Endothelial cell of umbilical vein (primary cell): ENCODE results near the gene TRAPPC6A. TPM values are rescaled to one million over a fixed set of nuclear protein-coding genes. Genes with fewer than 3 reads are reported as not detected.

Source experiments
- BruUV-seq: library from RNA; stranded (reverse); fragments of 400-500 nt; replicated peaks from 2 replicates; lab custom pipeline; 2021; lab: Mats Ljungman, UMichigan
- CTCF ChIA-PET: fragments of 300-600, 350-600 bp; sonication (Branson Sonifier 250); formaldehyde crosslinking; loops from one replicate; lab custom pipeline; 2021; ENCODE audit warnings: antibody characterized with exemption, inconsistent platforms; lab: Charles Lee
- POLR2A ChIA-PET: fragments of 300-600, 350-600 bp; sonication (Branson Sonifier 250); formaldehyde crosslinking; loops from one replicate; lab custom pipeline; 2021; ENCODE audit warnings: antibody characterized with exemption, inconsistent platforms; lab: Charles Lee
- DNase-seq: peaks from one replicate; pipeline ENCODE4 v3.0.0-alpha.2; 2011; ENCODE audit warnings: low read depth, low spot score
- FAIRE-seq: peaks from 2 replicates; lab custom pipeline; 2011; peaks lifted over from hg19 to GRCh38; lab: Jason Lieb, UNC
- H2AFZ ChIP-seq: 2 replicates; pipeline ENCODE4 v1.6.0; 2012; ENCODE audit warnings: low read depth, low read length, control low read depth, inconsistent platforms
- H3K27ac ChIP-seq: 2 replicates; pipeline ENCODE4 v1.5.1; 2011; ENCODE audit warnings: low read depth, mild to moderate bottlenecking, control low read depth, low read length, moderate library complexity; ENCODE audit not compliant: insufficient read depth
- H3K27me3 ChIP-seq, 2 experiments: 2 replicates each; pipeline versions ENCODE4 v1.6.0 to v1.6.1; 2011; ENCODE audit warnings: low read length in 2 of 2, mixed read lengths in 1 of 2; ENCODE audit not compliant: control insufficient read depth in 2 of 2, insufficient read depth in 2 of 2
- H3K36me3 ChIP-seq, 2 experiments: 2 replicates in 1 of 2; 3 replicates in 1 of 2; pipeline ENCODE4 v1.5.1; 2011; ENCODE audit warnings: low read length in 2 of 2, mild to moderate bottlenecking in 1 of 2, moderate library complexity in 1 of 2; ENCODE audit not compliant: control insufficient read depth in 2 of 2, insufficient read depth in 2 of 2; ENCODE audit errors: extremely low read depth in 1 of 2
- H3K4me1 ChIP-seq: 3 replicates; pipeline ENCODE4 v1.5.1; 2011; ENCODE audit warnings: mild to moderate bottlenecking, low read length; ENCODE audit not compliant: control insufficient read depth, insufficient read depth; ENCODE audit errors: extremely low read depth
- H3K4me2 ChIP-seq: 2 replicates; pipeline ENCODE4 v1.6.1; 2011; ENCODE audit warnings: low read length, control low read depth, mixed read lengths; ENCODE audit not compliant: insufficient read depth
- H3K4me3 ChIP-seq, 3 experiments: fragments of 200-600 bp in 1 of 3; sonication (generic), shearing (Covaris generic) in 1 of 3; replicated peaks in 1 of 3; 2 replicates each; pipeline ENCODE4 v1.5.1; 2011 to 2016; ENCODE audit warnings: control low read depth in 3 of 3, low read length in 3 of 3, mild to moderate bottlenecking in 2 of 3, inconsistent platforms in 1 of 3, low read depth in 1 of 3, moderate library complexity in 1 of 3; ENCODE audit not compliant: insufficient read depth in 1 of 3
- H3K79me2 ChIP-seq: 2 replicates; pipeline ENCODE4 v1.6.0; 2012; ENCODE audit warnings: low read length, inconsistent platforms; ENCODE audit not compliant: control insufficient read depth, insufficient read depth
- H3K9ac ChIP-seq: replicated peaks from 2 replicates; pipeline ENCODE3; 2011; ENCODE audit warnings: low read length, control low read depth; ENCODE audit not compliant: insufficient read depth; ENCODE audit errors: extremely low read depth
- H3K9me1 ChIP-seq: replicated peaks from 3 replicates; pipeline ENCODE4 v1.6.0; 2011; ENCODE audit warnings: mild to moderate bottlenecking, low read length; ENCODE audit not compliant: control insufficient read depth, insufficient read depth; ENCODE audit errors: extremely low read depth
- H3K9me3 ChIP-seq: replicated peaks from 2 replicates; pipeline ENCODE4 v1.5.1; 2012; ENCODE audit warnings: low read length, inconsistent platforms; ENCODE audit not compliant: control insufficient read depth, insufficient read depth
- H4K20me1 ChIP-seq: replicated peaks from 2 replicates; pipeline ENCODE3; 2011; ENCODE audit warnings: mild to moderate bottlenecking, low read length; ENCODE audit not compliant: control insufficient read depth, insufficient read depth; ENCODE audit errors: extremely low read depth
- EZH2 ChIP-seq: IDR thresholded peaks from 2 replicates; pipeline ENCODE4 v1.6.1; 2012; ENCODE audit warnings: borderline replicate concordance, low read depth, mild to moderate bottlenecking, moderate library complexity, low read length, inconsistent platforms; ENCODE audit not compliant: severe bottlenecking
- FOS ChIP-seq: IDR thresholded peaks from 2 replicates; pipeline ENCODE4 v1.6.1; 2011; ENCODE audit warnings: mild to moderate bottlenecking, low read length, moderate library complexity, borderline replicate concordance; ENCODE audit not compliant: insufficient read depth
- GATA2 ChIP-seq: IDR thresholded peaks from 2 replicates; pipeline ENCODE4 v1.7.0; 2011; ENCODE audit warnings: low read depth, mild to moderate bottlenecking, moderate library complexity, mixed read lengths, low read length; ENCODE audit not compliant: insufficient read length, insufficient read depth
- JUN ChIP-seq: IDR thresholded peaks from 2 replicates; pipeline ENCODE4 v1.6.1; 2011; ENCODE audit warnings: borderline replicate concordance, low read depth; ENCODE audit not compliant: insufficient read length, insufficient read depth
- MYC ChIP-seq: IDR thresholded peaks from one replicate; pipeline ENCODE4 v1.6.1; 2011; ENCODE audit warnings: mild to moderate bottlenecking, low read depth, low read length
- POLR2A ChIP-seq: IDR thresholded peaks from 2 replicates; pipeline ENCODE4 v1.6.1; 2012; ENCODE audit warnings: low read depth, mild to moderate bottlenecking, control low read depth, low read length
- POLR2AphosphoS5 ChIP-seq: IDR thresholded peaks from 2 replicates; pipeline ENCODE4 v1.6.1; 2012; ENCODE audit warnings: low read depth, mild to moderate bottlenecking, control low read depth, low read length, moderate library complexity; ENCODE audit not compliant: insufficient read depth
- dilution Hi-C: fragments of 300-500 bp; cut with MboI; formaldehyde crosslinking; loops from one replicate; pipeline ENCODE4 v1.15.0; 2019; ENCODE audit warnings: low sequenced_read_pairs; ENCODE audit not compliant: extremely low pct_ligation_motif_present
- intact Hi-C: fragments of 100-400 bp; cut with micrococcal nuclease; formaldehyde crosslinking; loops from one replicate; pipeline ENCODE4 v1.10.0; 2022
- polyA plus RNA-seq, 4 experiments: library from polyadenylated mRNA; depleted of rRNA in 3 of 4; stranded (reverse) in 3 of 4; unstranded in 1 of 4; fragments of >200 nt; gene quantifications; 2 replicates each; pipeline versions ENCODE4 v1.2.1 to v1.2.3, GENCODE V29; 2011 to 2012; ENCODE audit warnings: missing spikeins in 1 of 4
- total RNA-seq: library from RNA; stranded (reverse); gene quantifications from 2 replicates; pipeline ENCODE4 v1.2.3, GENCODE V29; 2021
- TF ChIP-seq, protein P1 (sequence below), 2 donors: IDR thresholded peaks; 1 replicate in 1 of 2; 2 replicates in 1 of 2; pipeline ENCODE4 v1.5.1; 2011; ENCODE audit warnings: low read length in 2 of 2, mild to moderate bottlenecking in 2 of 2, moderate library complexity in 2 of 2, control low read depth in 1 of 2, inconsistent platforms in 1 of 2, low read depth in 1 of 2; ENCODE audit not compliant: insufficient read depth in 1 of 2; ENCODE audit errors: extremely low read depth in 1 of 2
- TF ChIP-seq, protein P2 (sequence below): IDR thresholded peaks from 2 replicates; pipeline ENCODE4 v1.6.1; 2011; ENCODE audit not compliant: insufficient read depth, insufficient read length

Gene TRAPPC6A
- total and polyA plus RNA-seq, 2 donors (not counting 3 experiments of a cell fraction or from before 2014, with no cell fraction given): 18.1 to 45.4 TPM

DNA sequence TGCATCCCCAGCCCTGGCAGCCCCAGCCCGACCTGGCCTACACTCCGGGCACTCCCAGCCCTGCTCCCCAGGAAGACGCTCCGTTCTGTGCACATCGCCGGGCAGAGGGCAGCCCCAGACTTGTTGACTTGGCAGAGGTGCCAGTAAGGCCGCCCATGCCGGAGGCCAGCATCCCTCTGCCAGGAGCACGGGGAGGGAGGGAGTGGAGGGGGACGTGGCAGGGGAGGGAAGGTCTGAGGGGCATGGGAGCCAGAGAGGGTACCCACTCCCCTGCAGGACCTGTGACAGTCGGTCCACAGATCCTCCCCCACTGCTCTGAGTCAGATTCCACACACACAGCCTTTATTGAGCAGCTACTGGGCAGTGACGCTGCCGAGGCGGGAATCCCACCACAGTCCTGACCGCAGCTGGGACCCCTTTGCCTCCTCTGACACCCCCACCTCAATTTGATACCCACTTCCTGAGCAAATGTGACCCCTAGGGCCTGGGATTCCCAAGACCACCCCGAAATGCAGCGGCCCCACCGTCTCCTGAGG lies 15.4 kb downstream of the TRAPPC6A start:
- Histone ChIP-seq H3K4me1 (peaks cover 6% of the 10 kb centered on the region), H3K9ac (no peak overlapping the region), H3K36me3 (no peaks in the 10 kb centered on the region), H3K27me3 (no peaks in the 10 kb centered on the region), H3K4me2 (no peak overlapping the region), H3K9me3 (no peaks in the 10 kb centered on the region), H3K9me1 (no peaks in the 10 kb centered on the region), H2AFZ (no peak overlapping the region), H3K4me3 (no peak overlapping the region), H3K27ac (no peak overlapping the region), H3K79me2 (no peaks in the 10 kb centered on the region), H4K20me1 (no peaks in the 10 kb centered on the region)
- ChIA-PET POLR2A (interaction anchor here (0.7 kb wide), 1 partner anchor 15 kb away, joined by 3 read pairs; the partner anchor contains the start of gene TRAPPC6A), CTCF (interaction anchor here (0.6 to 1.5 kb wide), 10 partner anchors 8 to 176 kb away, joined by 3 to 14 read pairs (median 6); partner anchors contain the start of genes BLOC1S3 and TRAPPC6A)
- intact Hi-C loops: loop anchor here (1.0 to 2.0 kb wide), 4 partner anchors 9 to 176 kb away; no protein-coding TSS in a partner anchor
- dilution Hi-C loops: no loop called here
- FAIRE-seq (no peak), DNase-seq (no peak)
- no TSS peak for BruUV-seq
- TF ChIP-seq POLR2A: no peak
- TF ChIP-seq POLR2AphosphoS5: no peak
- no peak for TF ChIP-seq JUN
- no peak for TF ChIP-seq MYC
- TF ChIP-seq, protein P1, sequence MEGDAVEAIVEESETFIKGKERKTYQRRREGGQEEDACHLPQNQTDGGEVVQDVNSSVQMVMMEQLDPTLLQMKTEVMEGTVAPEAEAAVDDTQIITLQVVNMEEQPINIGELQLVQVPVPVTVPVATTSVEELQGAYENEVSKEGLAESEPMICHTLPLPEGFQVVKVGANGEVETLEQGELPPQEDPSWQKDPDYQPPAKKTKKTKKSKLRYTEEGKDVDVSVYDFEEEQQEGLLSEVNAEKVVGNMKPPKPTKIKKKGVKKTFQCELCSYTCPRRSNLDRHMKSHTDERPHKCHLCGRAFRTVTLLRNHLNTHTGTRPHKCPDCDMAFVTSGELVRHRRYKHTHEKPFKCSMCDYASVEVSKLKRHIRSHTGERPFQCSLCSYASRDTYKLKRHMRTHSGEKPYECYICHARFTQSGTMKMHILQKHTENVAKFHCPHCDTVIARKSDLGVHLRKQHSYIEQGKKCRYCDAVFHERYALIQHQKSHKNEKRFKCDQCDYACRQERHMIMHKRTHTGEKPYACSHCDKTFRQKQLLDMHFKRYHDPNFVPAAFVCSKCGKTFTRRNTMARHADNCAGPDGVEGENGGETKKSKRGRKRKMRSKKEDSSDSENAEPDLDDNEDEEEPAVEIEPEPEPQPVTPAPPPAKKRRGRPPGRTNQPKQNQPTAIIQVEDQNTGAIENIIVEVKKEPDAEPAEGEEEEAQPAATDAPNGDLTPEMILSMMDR (IDR thresholded peaks at IDR 0.05; ENCODE audit: extremely low read depth in 1 of 2, insufficient read depth in 1 of 2, low read depth in 1 of 2, low read length in 2 of 2): no peak
- TF ChIP-seq, protein P2, sequence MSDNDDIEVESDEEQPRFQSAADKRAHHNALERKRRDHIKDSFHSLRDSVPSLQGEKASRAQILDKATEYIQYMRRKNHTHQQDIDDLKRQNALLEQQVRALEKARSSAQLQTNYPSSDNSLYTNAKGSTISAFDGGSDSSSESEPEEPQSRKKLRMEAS: no peak
- TF ChIP-seq EZH2: no peak
- TF ChIP-seq GATA2: no peak
- no peak for TF ChIP-seq FOS
